Right lobe of liver (tissue), 4 donors: ENCODE data around the gene IKBKG.

Source experiments
- POLR2A ChIP-seq: fragments of 450-650 bp; IDR thresholded peaks from one replicate; pipeline ENCODE4 v1.6.1; 2017; ENCODE audit warnings: antibody characterized with exemption, mild to moderate bottlenecking
- TF ChIP-seq, protein P1 (sequence below), 4 donors: fragments of 200-600 bp in 3 of 4; fragments of 450-650 bp in 1 of 4; IDR thresholded peaks; one replicate each; pipeline versions ENCODE4 v1.5.1 to v1.8.0; 2016 to 2022; ENCODE audit warnings: antibody characterized with exemption in 4 of 4, mild to moderate bottlenecking in 2 of 4
- donor health status: DM: no; HTN: no; CAD: no.
- donor health status: DM: no; HTN: no; CAD: no.
- donor health status: DM: no; HTN: yes; CAD: no.

- TF ChIP-seq, protein P1, sequence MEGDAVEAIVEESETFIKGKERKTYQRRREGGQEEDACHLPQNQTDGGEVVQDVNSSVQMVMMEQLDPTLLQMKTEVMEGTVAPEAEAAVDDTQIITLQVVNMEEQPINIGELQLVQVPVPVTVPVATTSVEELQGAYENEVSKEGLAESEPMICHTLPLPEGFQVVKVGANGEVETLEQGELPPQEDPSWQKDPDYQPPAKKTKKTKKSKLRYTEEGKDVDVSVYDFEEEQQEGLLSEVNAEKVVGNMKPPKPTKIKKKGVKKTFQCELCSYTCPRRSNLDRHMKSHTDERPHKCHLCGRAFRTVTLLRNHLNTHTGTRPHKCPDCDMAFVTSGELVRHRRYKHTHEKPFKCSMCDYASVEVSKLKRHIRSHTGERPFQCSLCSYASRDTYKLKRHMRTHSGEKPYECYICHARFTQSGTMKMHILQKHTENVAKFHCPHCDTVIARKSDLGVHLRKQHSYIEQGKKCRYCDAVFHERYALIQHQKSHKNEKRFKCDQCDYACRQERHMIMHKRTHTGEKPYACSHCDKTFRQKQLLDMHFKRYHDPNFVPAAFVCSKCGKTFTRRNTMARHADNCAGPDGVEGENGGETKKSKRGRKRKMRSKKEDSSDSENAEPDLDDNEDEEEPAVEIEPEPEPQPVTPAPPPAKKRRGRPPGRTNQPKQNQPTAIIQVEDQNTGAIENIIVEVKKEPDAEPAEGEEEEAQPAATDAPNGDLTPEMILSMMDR (IDR thresholded peaks at IDR 0.05): no peak
- TF ChIP-seq POLR2A: no peak
Measured at GRCh38 chrX:154509455-154509854, 38.0 kb upstream of the IKBKG start.
